Measurements from ENCODE around the gene HSD17B8. TPM values are rescaled to one million over a fixed set of nuclear protein-coding genes. Genes with fewer than 3 reads are reported as not detected.

HSD17B8 gene
- total and polyA plus RNA-seq, 2 donors (not counting 1 experiment from before 2014, with no cell fraction given): 10.8 to 25.5 TPM

- no peak overlapping the region for H3K4me3 ChIP-seq (ENCODE audit: control extremely low read depth in 1 of 5, extremely low read depth in 1 of 5, insufficient read depth in 1 of 5, low read depth in 2 of 5, low read length in 4 of 5)
- H3K9ac ChIP-seq (ENCODE audit: low read length): no peak overlapping the region
- H3K27me3 ChIP-seq (replicated peaks in 1 of 4; ENCODE audit: control extremely low read depth in 1 of 4, control insufficient read depth in 3 of 4, insufficient read depth in 4 of 4, low read length in 3 of 4): no peaks in the 10 kb centered on the region
- TF ChIP-seq CTCF (IDR thresholded peaks at IDR 0.05): no peak
- Mint-ChIP-seq H3K27me3 (no peaks in the 10 kb centered on the region), H3K4me3 (no peak overlapping the region), H3K27ac (no peak overlapping the region), H3K4me1 (peaks cover 31% of the 10 kb centered on the region), H3K9me3 (ENCODE audit: insufficient read depth) (no peaks in the 10 kb centered on the region)
- H3K36me3 ChIP-seq (replicated peaks in 1 of 2; ENCODE audit: control extremely low read depth in 1 of 2, control insufficient read depth in 1 of 2, extremely low read depth in 1 of 2, insufficient read depth in 2 of 2, low read length in 1 of 2): peaks cover 0 to 9% of the 10 kb centered on the region in 2 experiments
- ATAC-seq (ENCODE audit: low read depth) (no peak), DNase-seq (no peak)
- peaks cover 9% of the 10 kb centered on the region for H3K79me2 ChIP-seq (ENCODE audit: control insufficient read depth, insufficient read depth, low read length)
- POLR2A ChIA-PET: no interaction called here
- H3K9me3 ChIP-seq (ENCODE audit: control extremely low read depth in 1 of 3, control insufficient read depth in 2 of 3, insufficient read depth in 1 of 3, low read length in 2 of 3): no peaks in the 10 kb centered on the region
- H2AFZ ChIP-seq (ENCODE audit: insufficient read depth, low read depth, low read length, poor library complexity, severe bottlenecking): no peak overlapping the region
- intact Hi-C loops (cut with micrococcal nuclease): no loop called here
- H3K27ac ChIP-seq (ENCODE audit: low read length in 2 of 2): no peak overlapping the region
- CTCF ChIA-PET: interaction anchor here (0.7 kb wide), 1 partner anchor 1363 kb away, joined by 3 read pairs; no protein-coding TSS in a partner anchor
- H3K4me2 ChIP-seq (replicated peaks; ENCODE audit: low read depth, low read length, poor library complexity, severe bottlenecking): no peak overlapping the region
- H3K4me1 ChIP-seq (ENCODE audit: control insufficient read depth in 2 of 2, insufficient read depth in 2 of 2, low read length in 2 of 2): peaks cover 12 to 23% of the 10 kb centered on the region in 2 donors
- H4K20me1 ChIP-seq (ENCODE audit: control insufficient read depth, insufficient read depth, low read length, poor library complexity, severe bottlenecking): no peaks in the 10 kb centered on the region
Observed at GRCh38 chr6:33252759-33253158, 48.3 kb downstream of the HSD17B8 start.

- TF ChIP-seq EZH2 (IDR thresholded peaks at IDR 0.05; ENCODE audit: borderline replicate concordance, insufficient read depth, low read depth, low read length, poor library complexity, severe bottlenecking) (no peak), CTCF (IDR thresholded peaks at IDR 0.05) (no peak)
- Histone ChIP-seq H3K27ac (ENCODE audit: low read length in 2 of 2) (no peak overlapping the region), H3K4me2 (replicated peaks; ENCODE audit: low read depth, low read length, poor library complexity, severe bottlenecking) (no peak overlapping the region), H3K4me3 (ENCODE audit: control extremely low read depth in 1 of 5, extremely low read depth in 1 of 5, insufficient read depth in 1 of 5, low read depth in 2 of 5, low read length in 4 of 5) (no peak overlapping the region), H4K20me1 (ENCODE audit: control insufficient read depth, insufficient read depth, low read length, poor library complexity, severe bottlenecking) (no peaks in the 10 kb centered on the region), H3K79me2 (ENCODE audit: control insufficient read depth, insufficient read depth, low read length) (peaks cover 9% of the 10 kb centered on the region), H3K36me3 (replicated peaks in 1 of 2; ENCODE audit: control extremely low read depth in 1 of 2, control insufficient read depth in 1 of 2, extremely low read depth in 1 of 2, insufficient read depth in 2 of 2, low read length in 1 of 2) (peaks cover 1 to 14% of the 10 kb centered on the region in 2 experiments), H3K9ac (ENCODE audit: low read length) (no peak overlapping the region), H3K27me3 (replicated peaks in 1 of 4; ENCODE audit: control extremely low read depth in 1 of 4, control insufficient read depth in 3 of 4, insufficient read depth in 4 of 4, low read length in 3 of 4) (no peaks in the 10 kb centered on the region), H3K9me3 (ENCODE audit: control extremely low read depth in 1 of 3, control insufficient read depth in 2 of 3, insufficient read depth in 1 of 3, low read length in 2 of 3) (no peaks in the 10 kb centered on the region), H3K4me1 (ENCODE audit: control insufficient read depth in 2 of 2, insufficient read depth in 2 of 2, low read length in 2 of 2) (peaks cover 8 to 10% of the 10 kb centered on the region in 2 donors), H2AFZ (ENCODE audit: insufficient read depth, low read depth, low read length, poor library complexity, severe bottlenecking) (no peak overlapping the region)
- POLR2A ChIA-PET: interaction anchor here (1.2 kb wide), 1 partner anchor 17 kb away, joined by 3 read pairs; no protein-coding TSS in a partner anchor
- CTCF ChIA-PET: interaction anchor here (0.7 to 0.8 kb wide), 2 partner anchors 10 to 396 kb away, joined by 3 read pairs; no protein-coding TSS in a partner anchor
- ATAC-seq (ENCODE audit: low read depth): no peak
- no CpG with 5 or more reads among the region's 4 CpGs for WGBS (ENCODE audit: insufficient coverage)
- no peak overlapping the region for H3K4me3 Mint-ChIP-seq
- DNase-seq: no peak
- intact Hi-C loops (cut with micrococcal nuclease): no loop called here
- H3K27ac Mint-ChIP-seq: no peak overlapping the region
- peaks cover 18% of the 10 kb centered on the region for H3K4me1 Mint-ChIP-seq
- no peaks in the 10 kb centered on the region for H3K27me3 Mint-ChIP-seq
- no peaks in the 10 kb centered on the region for H3K9me3 Mint-ChIP-seq (ENCODE audit: insufficient read depth)
Observed at GRCh38 chr6:33254591-33254990, 50.1 kb downstream of the HSD17B8 start.

Small RNAs within 50 kb of the gene (small RNA-seq; reads per million reads assigned to genes)
- not detected for gene MIR219A1 (ENCODE audit: insufficient read length, low read depth, low replicate concordance)
- gene RNY4P10 (ENCODE audit: insufficient read length, low read depth, low replicate concordance): not detected

Other genes with a start within 250 kb of the HSD17B8 start
- 448 and 474 TPM in 2 replicates for gene BRD2, start 236.1 kb upstream of the HSD17B8 start, total RNA-seq
- gene BRD2, start 236.1 kb upstream of the HSD17B8 start, polyA plus RNA-seq: 620 and 721 TPM in 2 replicates
- gene HLA-DOA, start 195.1 kb upstream of the HSD17B8 start, total RNA-seq: 209 TPM in 2 replicates
- 191 and 338 TPM in 2 replicates for gene HLA-DOA, start 195.1 kb upstream of the HSD17B8 start, polyA plus RNA-seq
- gene HLA-DPA1, start 131.0 kb upstream of the HSD17B8 start, total RNA-seq: 665 and 702 TPM in 2 replicates
- 559 and 2,256 TPM in 2 replicates for gene HLA-DPA1, start 131.0 kb upstream of the HSD17B8 start, polyA plus RNA-seq
- 1,068 and 1,104 TPM in 2 replicates for gene HLA-DPB1, start 128.7 kb upstream of the HSD17B8 start, total RNA-seq
- 921 and 1,578 TPM in 2 replicates for gene HLA-DPB1, start 128.7 kb upstream of the HSD17B8 start, polyA plus RNA-seq
- 0.39 and 0.66 TPM in 2 replicates for gene COL11A2, start 12.2 kb upstream of the HSD17B8 start, total RNA-seq
- 0.82 and 0.88 TPM in 2 replicates for gene COL11A2, start 12.2 kb upstream of the HSD17B8 start, polyA plus RNA-seq
- 94.1 and 99.9 TPM in 2 replicates for gene RXRB, start 4.0 kb upstream of the HSD17B8 start, total RNA-seq
- gene RXRB, start 4.0 kb upstream of the HSD17B8 start, polyA plus RNA-seq: 82.3 and 88.3 TPM in 2 replicates
- gene SLC39A7, start 3.8 kb upstream of the HSD17B8 start, total RNA-seq: 26.1 and 29.6 TPM in 2 replicates
- gene SLC39A7, start 3.8 kb upstream of the HSD17B8 start, polyA plus RNA-seq: 18.7 and 22.2 TPM in 2 replicates
- 43.4 and 44.2 TPM in 2 replicates for gene RING1, start 3.8 kb downstream of the HSD17B8 start, total RNA-seq
- gene RING1, start 3.8 kb downstream of the HSD17B8 start, polyA plus RNA-seq: 34.9 and 37.1 TPM in 2 replicates
- 100 and 108 TPM in 2 replicates for gene VPS52, start 67.2 kb downstream of the HSD17B8 start, total RNA-seq
- 144 and 184 TPM in 2 replicates for gene VPS52, start 67.2 kb downstream of the HSD17B8 start, polyA plus RNA-seq
- 3,593 and 3,830 TPM in 2 replicates for gene RPS18, start 67.4 kb downstream of the HSD17B8 start, total RNA-seq
- gene RPS18, start 67.4 kb downstream of the HSD17B8 start, polyA plus RNA-seq: 5,829 and 6,485 TPM in 2 replicates
- 44.1 and 46.0 TPM in 2 replicates for gene B3GALT4, start 72.5 kb downstream of the HSD17B8 start, total RNA-seq
- gene B3GALT4, start 72.5 kb downstream of the HSD17B8 start, polyA plus RNA-seq: 4.6 and 10.2 TPM in 2 replicates
- gene WDR46, start 84.6 kb downstream of the HSD17B8 start, total RNA-seq: 66.4 and 77.2 TPM in 2 replicates
- gene WDR46, start 84.6 kb downstream of the HSD17B8 start, polyA plus RNA-seq: 43.6 and 60.1 TPM in 2 replicates
- 44.7 and 51.1 TPM in 2 replicates for gene PFDN6, start 84.9 kb downstream of the HSD17B8 start, total RNA-seq
- 33.2 and 34.2 TPM in 2 replicates for gene PFDN6, start 84.9 kb downstream of the HSD17B8 start, polyA plus RNA-seq
- 94.7 and 98.5 TPM in 2 replicates for gene RGL2, start 94.3 kb downstream of the HSD17B8 start, total RNA-seq
- gene RGL2, start 94.3 kb downstream of the HSD17B8 start, polyA plus RNA-seq: 133 and 161 TPM in 2 replicates
- gene TAPBP, start 109.4 kb downstream of the HSD17B8 start, total RNA-seq: 288 and 302 TPM in 2 replicates
- 279 and 310 TPM in 2 replicates for gene TAPBP, start 109.4 kb downstream of the HSD17B8 start, polyA plus RNA-seq
- 39.7 and 44.4 TPM in 2 replicates for gene ZBTB22, start 113.1 kb downstream of the HSD17B8 start, total RNA-seq
- 22.0 and 25.9 TPM in 2 replicates for gene ZBTB22, start 113.1 kb downstream of the HSD17B8 start, polyA plus RNA-seq
- gene DAXX, start 118.3 kb downstream of the HSD17B8 start, total RNA-seq: 64.7 and 72.2 TPM in 2 replicates
- gene DAXX, start 118.3 kb downstream of the HSD17B8 start, polyA plus RNA-seq: 44.8 and 54.3 TPM in 2 replicates
- gene KIFC1, start 187.2 kb downstream of the HSD17B8 start, total RNA-seq: 0.70 and 0.79 TPM in 2 replicates
- 1.0 and 2.6 TPM in 2 replicates for gene KIFC1, start 187.2 kb downstream of the HSD17B8 start, polyA plus RNA-seq
- 179 and 198 TPM in 2 replicates for gene PHF1, start 206.4 kb downstream of the HSD17B8 start, total RNA-seq
- 365 and 548 TPM in 2 replicates for gene PHF1, start 206.4 kb downstream of the HSD17B8 start, polyA plus RNA-seq
- gene CUTA, start 213.5 kb downstream of the HSD17B8 start, total RNA-seq: 134 and 137 TPM in 2 replicates
- gene CUTA, start 213.5 kb downstream of the HSD17B8 start, polyA plus RNA-seq: 181 and 226 TPM in 2 replicates
- 31.4 and 43.0 TPM in 2 replicates for gene SYNGAP1, start 215.4 kb downstream of the HSD17B8 start, total RNA-seq
- gene SYNGAP1, start 215.4 kb downstream of the HSD17B8 start, polyA plus RNA-seq: 18.6 and 18.7 TPM in 2 replicates
- gene ZBTB9, start 249.9 kb downstream of the HSD17B8 start, total RNA-seq: 10.4 and 11.8 TPM in 2 replicates
- 2.8 and 2.9 TPM in 2 replicates for gene ZBTB9, start 249.9 kb downstream of the HSD17B8 start, polyA plus RNA-seq

Data from B cell (primary cell).